HepG2 (cell line): ENCODE measurements around the gene OR8B4. TPM values are rescaled to one million over a fixed set of nuclear protein-coding genes. Genes with fewer than 3 reads are reported as not detected.
"Not testable (repeated sequence)": the region's sequence is repeated elsewhere in the genome, so short reads cannot be mapped to it uniquely, and the experiment has no call there.

ENCODE experiments used
- ATAC-seq: fragments of 200-7000 bp; cut with Tn5 transposase; 3 replicates; pipeline ENCODE4 v1.9.1; 2020; ENCODE audit warnings: mild to moderate bottlenecking, moderate library complexity
- BruUV-seq: library from RNA; stranded (reverse); fragments of 400-500 nt; replicated peaks from 2 replicates; lab custom pipeline; 2021; lab: Mats Ljungman, UMichigan
- CTCF ChIA-PET: fragments of 300-600 bp; formaldehyde crosslinking; extraction: SDS; loops from one replicate; lab custom pipeline; 2021; ENCODE audit warnings: low total read pairs, inconsistent platforms, low intra/inter-chr PET ratio; lab: Yijun Ruan, JAX
- POLR2A ChIA-PET: fragments of 350-600 bp; sonication (Branson Sonifier 250); formaldehyde crosslinking; loops from one replicate; lab custom pipeline; 2020; ENCODE audit warnings: antibody characterized with exemption, inconsistent platforms; lab: Yijun Ruan, JAX
- DNase-seq: peaks from one replicate; pipeline ENCODE4 v3.0.0-alpha.2; 2015; ENCODE audit warnings: low spot score
- FAIRE-seq: peaks from 3 replicates; lab custom pipeline; 2011; peaks lifted over from hg19 to GRCh38; lab: Jason Lieb, UNC
- H2AFZ ChIP-seq: one replicate; pipeline ENCODE4 v1.6.1; 2011; ENCODE audit warnings: low read length, inconsistent platforms
- H3K27ac ChIP-seq: fragments of 300-600 bp; 3 replicates; pipeline ENCODE4 v1.8.0; 2011; ENCODE audit warnings: mixed run types, mild to moderate bottlenecking, mixed read lengths, low read length, inconsistent platforms; ENCODE audit not compliant: insufficient read depth; ENCODE audit errors: extremely low read length
- H3K27me3 ChIP-seq, 2 experiments: fragments of 200-600 bp in 1 of 2; 2 replicates in 1 of 2; 3 replicates in 1 of 2; pipeline versions ENCODE4 v1.6.0 to v1.8.0; 2011; ENCODE audit warnings: low read length in 2 of 2, mild to moderate bottlenecking in 2 of 2, moderate library complexity in 2 of 2, inconsistent platforms in 1 of 2; ENCODE audit not compliant: insufficient read depth in 2 of 2, control insufficient read depth in 1 of 2
- H3K36me3 ChIP-seq, 2 experiments: fragments of 200-600 bp in 1 of 2; replicated peaks in 1 of 2; 2 replicates in 1 of 2; 3 replicates in 1 of 2; pipeline versions ENCODE4 v1.5.1 to v1.8.0; 2011; ENCODE audit warnings: low read length in 2 of 2, inconsistent platforms in 1 of 2; ENCODE audit not compliant: insufficient read depth in 2 of 2, control insufficient read depth in 1 of 2
- H3K4me1 ChIP-seq: 2 replicates; pipeline ENCODE4 v1.5.1; 2012; ENCODE audit warnings: low read length, inconsistent platforms; ENCODE audit not compliant: insufficient read depth
- H3K4me2 ChIP-seq: 2 replicates; pipeline ENCODE4 v1.6.0; 2011; ENCODE audit warnings: low read depth, low read length, inconsistent platforms
- H3K4me3 ChIP-seq, 3 experiments: fragments of 200-600 bp in 1 of 3; sonication (generic), shearing (Covaris generic) in 1 of 3; replicated peaks in 1 of 3; 2 replicates each; pipeline ENCODE4 v1.5.1; 2011 to 2016; ENCODE audit warnings: low read length in 3 of 3, inconsistent platforms in 2 of 3, low read depth in 2 of 3, mild to moderate bottlenecking in 2 of 3, control low read depth in 1 of 3, mixed read lengths in 1 of 3; ENCODE audit not compliant: insufficient read depth in 1 of 3
- H3K79me2 ChIP-seq: one replicate; pipeline ENCODE4 v1.6.1; 2011; ENCODE audit warnings: low read length, inconsistent platforms; ENCODE audit not compliant: insufficient read depth
- H3K9ac ChIP-seq: 2 replicates; pipeline ENCODE4 v1.6.0; 2011; ENCODE audit warnings: mild to moderate bottlenecking, low read depth, low read length, inconsistent platforms; ENCODE audit not compliant: insufficient read depth
- H3K9me3 ChIP-seq: 2 replicates; pipeline ENCODE4 v1.5.1; 2012; ENCODE audit warnings: mild to moderate bottlenecking, low read length
- H4K20me1 ChIP-seq: 2 replicates; pipeline ENCODE4 v1.6.0; 2011; ENCODE audit warnings: inconsistent platforms, mild to moderate bottlenecking, low read length, moderate library complexity; ENCODE audit not compliant: insufficient read depth
- AGO2 ChIP-seq: fragments of 200-400 bp; formaldehyde crosslinking; optimal IDR thresholded peaks from 2 replicates; pipeline ENCODE3; 2017; ENCODE audit warnings: mild to moderate bottlenecking, low read depth, low read length, moderate library complexity
- ATF1 ChIP-seq: IDR thresholded peaks from 2 replicates; pipeline ENCODE4 v1.6.1; 2016; ENCODE audit warnings: mild to moderate bottlenecking, control low read depth
- NBN ChIP-seq: fragments of 450-650 bp; conservative IDR thresholded peaks from 2 replicates; pipeline ENCODE4 v1.6.1; 2017
- RFXAP ChIP-seq: sonication (generic); formaldehyde crosslinking; IDR thresholded peaks from 2 replicates; pipeline ENCODE4 v1.4.0; 2020; ENCODE audit warnings: missing genetic modification reagents, borderline replicate concordance
- ZNF446 ChIP-seq: sonication (generic); formaldehyde crosslinking; IDR thresholded peaks from 2 replicates; pipeline ENCODE4 v1.5.0; 2020; ENCODE audit warnings: mild to moderate bottlenecking, missing genetic modification reagents
- ZNF841 ChIP-seq: sonication (generic); formaldehyde crosslinking; IDR thresholded peaks from 2 replicates; pipeline ENCODE4 v1.8.1; 2023; ENCODE audit warnings: missing genetic modification reagents, borderline replicate concordance
- WGBS: methylation state at CpG from one replicate; pipeline ENCODE4 v1.1.6; 2017; ENCODE audit warnings: low lambda C conversion rate; 5-methylcytosine and 5-hydroxymethylcytosine counted together
- in situ Hi-C: cut with HindIII; loops from 2 replicates; pipeline ENCODE4 v1.10.0; 2017; ENCODE audit warnings: low pct_unique_long_range_greater_than_20kb; ENCODE audit not compliant: extremely low pct_ligation_motif_present
- intact Hi-C: fragments of 100-400 bp; cut with micrococcal nuclease; formaldehyde crosslinking; loops from one replicate; pipeline ENCODE4 v1.10.0; 2022; ENCODE audit not compliant: unreplicated experiment
- polyA plus RNA-seq, 8 experiments: library from polyadenylated mRNA; depleted of rRNA in 3 of 8; stranded (reverse) in 7 of 8; unstranded in 1 of 8; fragments of >200 nt; fragmentation: Illumina TruSeq in 4 of 8; extraction: Trizol in 4 of 8; gene quantifications; 2 replicates each; pipeline versions ENCODE4 v1.2.1 to v1.2.3, GENCODE V29; 2011 to 2016; ENCODE audit warnings: low read depth in 4 of 8, missing spikeins in 1 of 8, mixed read lengths in 1 of 8; ENCODE audit not compliant: insufficient read depth in 1 of 8
- total RNA-seq, 5 experiments: library from RNA; depleted of rRNA; stranded (reverse); fragments of >200 nt; fragmentation: Illumina TruSeq; extraction: Trizol; gene quantifications; 2 replicates each; pipeline ENCODE4 v1.2.3, GENCODE V29; 2016; ENCODE audit warnings: low read depth in 1 of 5
- TF ChIP-seq, protein P1 (sequence below): sonication (generic); formaldehyde crosslinking; IDR thresholded peaks from 2 replicates; pipeline ENCODE4 v1.4.0; 2020; ENCODE audit warnings: missing genetic modification reagents

OR8B4 gene
- total and polyA plus RNA-seq, 2 of the 13 experiments (the other 11 are each of a cell fraction or from before 2014, with no cell fraction given), result not detected

DNA sequence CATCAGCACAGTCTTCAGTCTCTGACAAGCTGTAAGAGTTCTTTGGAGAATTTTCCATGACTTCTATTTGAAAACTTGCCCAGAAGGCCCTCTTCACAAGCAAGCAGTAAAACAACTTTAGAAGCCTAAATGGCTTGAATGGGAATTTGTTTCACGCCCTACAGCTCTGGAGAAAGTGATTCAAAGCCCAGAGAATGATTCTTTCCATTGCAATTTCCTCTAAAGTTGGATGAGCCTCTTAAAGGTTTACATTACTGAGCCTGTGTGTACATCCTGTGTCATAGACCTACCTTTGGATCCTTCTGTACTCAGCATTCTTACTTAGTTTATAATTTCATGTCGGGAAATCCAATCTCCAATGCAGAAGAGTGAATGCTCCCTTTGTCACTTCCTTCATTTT lies 19.1 kb downstream of the OR8B4 start (continued):
- TF ChIP-seq ZNF446 (CRISPR knock-in tag) (no peak), RFXAP (CRISPR knock-in tag) (no peak), ZNF841 (CRISPR knock-in tag) (no peak), AGO2 (no peak), ATF1 (CRISPR knock-in tag) (no peak), NBN (no peak)
- TF ChIP-seq, protein P1, sequence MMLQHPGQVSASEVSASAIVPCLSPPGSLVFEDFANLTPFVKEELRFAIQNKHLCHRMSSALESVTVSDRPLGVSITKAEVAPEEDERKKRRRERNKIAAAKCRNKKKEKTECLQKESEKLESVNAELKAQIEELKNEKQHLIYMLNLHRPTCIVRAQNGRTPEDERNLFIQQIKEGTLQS (CRISPR knock-in tag), result no peak

DNA sequence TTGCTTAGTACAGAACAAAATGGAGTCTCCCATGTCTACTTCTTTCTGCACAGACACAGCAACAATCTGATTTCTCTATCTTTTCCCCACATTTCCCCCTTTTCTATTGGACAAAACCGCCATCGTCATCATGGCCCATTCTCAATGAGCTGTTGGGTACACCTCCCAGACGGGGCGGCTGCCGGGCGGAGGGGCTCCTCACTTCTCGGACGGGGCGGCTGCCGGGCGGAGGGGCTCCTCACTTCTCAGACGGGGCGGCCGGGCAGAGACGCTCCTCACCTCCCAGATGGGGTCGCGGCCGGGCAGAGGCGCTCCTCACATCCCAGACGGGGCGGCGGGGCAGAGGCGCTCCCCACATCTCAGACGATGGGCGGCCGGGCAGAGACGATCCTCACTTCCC lies 21.5 kb downstream of the OR8B4 start:
- H3K27ac ChIP-seq, H3K79me2 ChIP-seq, DNase-seq, BruUV-seq, H3K9me3 ChIP-seq, CTCF ChIA-PET, H3K4me1 ChIP-seq, ATAC-seq, H3K27me3 ChIP-seq, H3K4me2 ChIP-seq, intact Hi-C loops, FAIRE-seq, H3K36me3 ChIP-seq, POLR2A ChIA-PET, H3K4me3 ChIP-seq, H4K20me1 ChIP-seq, H2AFZ ChIP-seq, H3K9ac ChIP-seq: not testable (repeated sequence)
- 89% methylated on average over 12 of the region's 27 CpGs for WGBS
- in situ Hi-C loops, result loop anchor here (10.0 kb wide), 1 partner anchor 462 kb away; the partner anchor contains the start of gene ROBO3
